Pancreas (tissue), 10 donors: ENCODE results near the gene CDC42BPB. TPM values are rescaled to one million over a fixed set of nuclear protein-coding genes. Genes with fewer than 3 reads are reported as not detected.

ENCODE experiments used
- ATAC-seq, 4 donors: fragments of 200-7000 bp; cut with Tn5 transposase; one replicate each; pipeline versions ENCODE4 v1.8.0 to v1.9.1; 2020; ENCODE audit warnings: mild to moderate bottlenecking in 4 of 4, moderate library complexity in 4 of 4
- DNase-seq, 6 donors: peaks; one replicate each; pipeline ENCODE4 v3.0.0-alpha.2; 2020
- FAIRE-seq: peaks from 2 replicates; lab custom pipeline; 2012; peaks lifted over from hg19 to GRCh38; lab: Jason Lieb, UNC
- H3K27ac ChIP-seq, 4 donors: fragments of 200-600 bp; sonication (generic); 1 replicate in 3 of 4; 2 replicates in 1 of 4; pipeline versions ENCODE4 v1.5.0 to v1.8.0; 2020
- H3K27me3 ChIP-seq, 4 donors: fragments of 200-600 bp; one replicate each; pipeline ENCODE4 v1.8.0; 2021
- H3K36me3 ChIP-seq, 3 donors: fragments of 200-600 bp; sonication (generic) in 1 of 3; one replicate each; pipeline versions ENCODE4 v1.5.0 to v1.8.0; 2020 to 2021
- H3K4me1 ChIP-seq, 3 donors: fragments of 200-600 bp; one replicate each; pipeline ENCODE4 v1.8.0; 2021
- H3K4me3 ChIP-seq, 4 donors: fragments of 200-600 bp; sonication (generic) in 2 of 4; one replicate each; pipeline versions ENCODE4 v1.5.0 to v1.8.0; 2020 to 2021
- H3K9me3 ChIP-seq, 4 donors: fragments of 200-600 bp; one replicate each; pipeline ENCODE4 v1.8.0; 2021
- CTCF ChIP-seq, 4 donors: fragments of 200-600 bp; sonication (generic) in 3 of 4; IDR thresholded peaks; one replicate each; pipeline versions ENCODE4 v1.5.0 to v1.8.0; 2021; ENCODE audit warnings: antibody characterized with exemption in 4 of 4
- WGBS, 2 donors: extraction: QIAGEN DNeasy Blood & Tissue Kit; methylation state at CpG; one replicate each; pipeline ENCODE4 v1.1.7; 2013; 5-methylcytosine and 5-hydroxymethylcytosine counted together
- intact Hi-C, 3 donors: fragments of 100-400 bp; cut with DNase I; formaldehyde crosslinking; loops; one replicate each; pipeline versions ENCODE4 v1.11.1 to v1.14.2; 2022
- polyA plus RNA-seq, 2 donors: library from polyadenylated mRNA; stranded (reverse); fragments of 200-250 nt; gene quantifications; one replicate each; pipeline ENCODE4 v1.2.3, GENCODE V29; 2013
- total RNA-seq, 6 donors: library from RNA; stranded (reverse); fragmentation: NEBNext Ultra II Directional in 4 of 6; extraction: Animal tissue kit (Norgen Biotek cat#: 25700) in 4 of 6; gene quantifications; one replicate each; pipeline versions ENCODE4 v1.2.1 to v1.2.4, GENCODE V29; 2021 to 2023
- donor health status: healthy with polysubstance abuse.
- donor health status: DM: no; HTN: no; CAD: no; lungs with moderate emphysema.
- donor health status: DM: no; HTN: no; CAD: no.
- donor health status: control.
- donor health status: control.
- donor health status: Bipolar disorder and iron deficiency.
- donor health status: DM: yes; HTN: yes; CAD: no.
- donor health status: DM: no; HTN: no; CAD: no.
- donor health status: DM: no; HTN: no; CAD: no.
- donor health status: DM: yes; HTN: yes; CAD: no.

Gene CDC42BPB
- total and polyA plus RNA-seq, 8 donors, result 27.2 to 45.5 (median 32.7) TPM

- Histone ChIP-seq H3K4me3 (no peak overlapping the region), H3K4me1 (no peaks in the 10 kb centered on the region), H3K27ac (no peak overlapping the region), H3K27me3 (no peaks in the 10 kb centered on the region), H3K9me3 (no peaks in the 10 kb centered on the region), H3K36me3 (peaks cover 7 to 86% (median 35%) of the 10 kb centered on the region in 3 donors)
- no peak for TF ChIP-seq CTCF (IDR thresholded peaks at IDR 0.05)
- WGBS, 2 donors, result 94 to 95% methylated on average over 25 to 26 of the region's 26 CpGs
- FAIRE-seq, result no peak
- intact Hi-C loops, result no loop called here
- DNase-seq, result peak in 1 of 6 donors; percentile 41
- ATAC-seq, result no peak
Observed at GRCh38 chr14:102969060-102969791, 88.1 kb downstream of the CDC42BPB start.

- no peak for TF ChIP-seq CTCF (IDR thresholded peaks at IDR 0.05)
- no peaks in the 10 kb centered on the region for H3K4me1 ChIP-seq
- H3K4me3 ChIP-seq, result no peak overlapping the region
- WGBS, 2 donors, result 94 to 95% methylated on average over 13 of the region's 13 CpGs
- DNase-seq, result no peak
- intact Hi-C loops, result no loop called here
- H3K27ac ChIP-seq, result no peak overlapping the region
- H3K36me3 ChIP-seq, result peaks cover 11 to 84% (median 40%) of the 10 kb centered on the region in 3 donors
- no peaks in the 10 kb centered on the region for H3K9me3 ChIP-seq
- no peak for FAIRE-seq
- H3K27me3 ChIP-seq, result no peaks in the 10 kb centered on the region
- ATAC-seq, result no peak
Observed at GRCh38 chr14:102968306-102968705, 89.0 kb downstream of the CDC42BPB start.

- peak in 1 of 6 donors; percentile 30 for DNase-seq
- H3K4me1 ChIP-seq, result no peaks in the 10 kb centered on the region
Observed at GRCh38 chr14:102967506-102967795, 89.9 kb downstream of the CDC42BPB start.

GRCh38 chr14:102966681-102967505, 90.5 kb downstream of the CDC42BPB start:
- ATAC-seq, result no peak
- H3K27ac ChIP-seq, result no peak overlapping the region
- H3K4me1 ChIP-seq, result no peaks in the 10 kb centered on the region
- no peaks in the 10 kb centered on the region for H3K9me3 ChIP-seq
- intact Hi-C loops, result no loop called here
- no peak overlapping the region for H3K4me3 ChIP-seq
- TF ChIP-seq CTCF (IDR thresholded peaks at IDR 0.05), result no peak
- no peaks in the 10 kb centered on the region for H3K27me3 ChIP-seq
- peaks cover 11 to 83% (median 45%) of the 10 kb centered on the region in 3 donors for H3K36me3 ChIP-seq
- whole genome bisulfite sequencing, 2 donors, result 92 to 94% methylated on average over 21 of the region's 21 CpGs
- peak in 1 of 6 donors; percentile 36 for DNase-seq
- FAIRE-seq, result no peak

More at GRCh38 chr14:102967506-102967795, 89.9 kb downstream of the CDC42BPB start:
- TF ChIP-seq CTCF (IDR thresholded peaks at IDR 0.05), result no peak
- 91 to 93% methylated on average over 14 of the region's 14 CpGs for WGBS, 2 donors
- Histone ChIP-seq H3K4me3 (no peak overlapping the region), H3K27ac (no peak overlapping the region), H3K36me3 (peaks cover 11 to 81% (median 44%) of the 10 kb centered on the region in 3 donors), H3K9me3 (no peaks in the 10 kb centered on the region), H3K27me3 (no peaks in the 10 kb centered on the region)
- FAIRE-seq (no peak), ATAC-seq (no peak)
- intact Hi-C loops, result no loop called here
